PFSK-1 (cell line): ENCODE results near the gene ADPRHL1.

Experiments
- FOXP2 ChIP-seq: optimal IDR thresholded peaks from 2 replicates; pipeline ENCODE3; 2011; ENCODE audit warnings: borderline replicate concordance, control low read depth, inconsistent platforms; ENCODE audit not compliant: insufficient read depth; ENCODE audit errors: extremely low read length, extremely low read depth
- POLR2AphosphoS5 ChIP-seq: IDR thresholded peaks from 2 replicates; pipeline ENCODE4 v1.6.1; 2012; ENCODE audit warnings: low read depth, mild to moderate bottlenecking, control low read depth, low read length, moderate library complexity
- SIN3A ChIP-seq: IDR thresholded peaks from 2 replicates; pipeline ENCODE4 v1.6.1; 2012; ENCODE audit warnings: mild to moderate bottlenecking, low read length, moderate library complexity, borderline replicate concordance; ENCODE audit not compliant: insufficient read depth
- TAF1 ChIP-seq: IDR thresholded peaks from 2 replicates; pipeline ENCODE4 v1.6.1; 2012; ENCODE audit warnings: low read length, control low read depth, borderline replicate concordance; ENCODE audit not compliant: insufficient read depth
- TF ChIP-seq, protein P1 (sequence below), 2 experiments: IDR thresholded peaks; 2 replicates each; pipeline versions ENCODE4 v1.6.1 to v1.8.0; 2011 to 2012; ENCODE audit warnings: low read depth in 2 of 2, low read length in 2 of 2, control low read depth in 1 of 2, inconsistent platforms in 1 of 2, mild to moderate bottlenecking in 1 of 2, moderate library complexity in 1 of 2; ENCODE audit not compliant: insufficient read depth in 1 of 2

The ADPRHL1 gene

DNA sequence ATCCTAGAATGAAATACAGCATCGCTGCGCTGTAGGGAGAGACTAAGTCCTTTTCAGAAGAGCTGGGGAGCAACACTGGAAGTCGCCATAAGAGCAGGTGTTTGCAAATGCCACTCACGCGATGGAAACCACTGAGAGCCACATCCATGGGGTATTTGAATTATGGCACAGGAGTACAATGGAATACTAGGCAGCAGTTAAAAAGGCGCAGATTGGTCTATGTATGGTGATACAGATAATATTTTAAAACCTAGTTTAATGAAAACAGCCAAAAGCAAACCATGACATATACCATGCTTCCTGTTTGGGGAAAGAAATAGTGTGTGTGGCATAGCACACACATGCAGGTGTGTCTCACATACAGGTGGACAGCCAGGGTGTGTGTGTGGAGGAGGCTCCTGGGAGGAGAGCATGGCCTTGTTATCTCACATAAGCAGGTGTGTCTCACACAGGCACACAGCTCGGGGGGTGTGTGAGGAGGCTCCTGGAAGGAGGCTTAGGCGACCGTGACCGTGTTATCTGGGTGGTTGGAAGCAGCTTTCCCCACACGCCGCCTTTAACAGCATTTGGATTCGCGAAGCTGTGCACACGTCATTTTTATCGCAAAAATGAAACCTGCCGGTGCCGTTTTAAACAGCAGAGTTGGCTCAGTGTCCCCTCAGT is 33.6 kb downstream of the ADPRHL1 start:
- TF ChIP-seq TAF1 (no peak), SIN3A (no peak), POLR2AphosphoS5 (no peak), FOXP2 (no peak)
- TF ChIP-seq, protein P1, sequence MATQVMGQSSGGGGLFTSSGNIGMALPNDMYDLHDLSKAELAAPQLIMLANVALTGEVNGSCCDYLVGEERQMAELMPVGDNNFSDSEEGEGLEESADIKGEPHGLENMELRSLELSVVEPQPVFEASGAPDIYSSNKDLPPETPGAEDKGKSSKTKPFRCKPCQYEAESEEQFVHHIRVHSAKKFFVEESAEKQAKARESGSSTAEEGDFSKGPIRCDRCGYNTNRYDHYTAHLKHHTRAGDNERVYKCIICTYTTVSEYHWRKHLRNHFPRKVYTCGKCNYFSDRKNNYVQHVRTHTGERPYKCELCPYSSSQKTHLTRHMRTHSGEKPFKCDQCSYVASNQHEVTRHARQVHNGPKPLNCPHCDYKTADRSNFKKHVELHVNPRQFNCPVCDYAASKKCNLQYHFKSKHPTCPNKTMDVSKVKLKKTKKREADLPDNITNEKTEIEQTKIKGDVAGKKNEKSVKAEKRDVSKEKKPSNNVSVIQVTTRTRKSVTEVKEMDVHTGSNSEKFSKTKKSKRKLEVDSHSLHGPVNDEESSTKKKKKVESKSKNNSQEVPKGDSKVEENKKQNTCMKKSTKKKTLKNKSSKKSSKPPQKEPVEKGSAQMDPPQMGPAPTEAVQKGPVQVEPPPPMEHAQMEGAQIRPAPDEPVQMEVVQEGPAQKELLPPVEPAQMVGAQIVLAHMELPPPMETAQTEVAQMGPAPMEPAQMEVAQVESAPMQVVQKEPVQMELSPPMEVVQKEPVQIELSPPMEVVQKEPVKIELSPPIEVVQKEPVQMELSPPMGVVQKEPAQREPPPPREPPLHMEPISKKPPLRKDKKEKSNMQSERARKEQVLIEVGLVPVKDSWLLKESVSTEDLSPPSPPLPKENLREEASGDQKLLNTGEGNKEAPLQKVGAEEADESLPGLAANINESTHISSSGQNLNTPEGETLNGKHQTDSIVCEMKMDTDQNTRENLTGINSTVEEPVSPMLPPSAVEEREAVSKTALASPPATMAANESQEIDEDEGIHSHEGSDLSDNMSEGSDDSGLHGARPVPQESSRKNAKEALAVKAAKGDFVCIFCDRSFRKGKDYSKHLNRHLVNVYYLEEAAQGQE (IDR thresholded peaks at IDR 0.05; ENCODE audit: insufficient read depth in 1 of 2, low read depth in 2 of 2, low read length in 2 of 2) = no peak

- TF ChIP-seq TAF1 (no peak), FOXP2 (no peak), SIN3A (no peak), POLR2AphosphoS5 (no peak)
- TF ChIP-seq, protein P1 (IDR thresholded peaks at IDR 0.05; ENCODE audit: insufficient read depth in 1 of 2, low read depth in 2 of 2, low read length in 2 of 2) = no peak
Observed at GRCh38 chr13:113418722-113419049, 34.6 kb downstream of the ADPRHL1 start.

DNA sequence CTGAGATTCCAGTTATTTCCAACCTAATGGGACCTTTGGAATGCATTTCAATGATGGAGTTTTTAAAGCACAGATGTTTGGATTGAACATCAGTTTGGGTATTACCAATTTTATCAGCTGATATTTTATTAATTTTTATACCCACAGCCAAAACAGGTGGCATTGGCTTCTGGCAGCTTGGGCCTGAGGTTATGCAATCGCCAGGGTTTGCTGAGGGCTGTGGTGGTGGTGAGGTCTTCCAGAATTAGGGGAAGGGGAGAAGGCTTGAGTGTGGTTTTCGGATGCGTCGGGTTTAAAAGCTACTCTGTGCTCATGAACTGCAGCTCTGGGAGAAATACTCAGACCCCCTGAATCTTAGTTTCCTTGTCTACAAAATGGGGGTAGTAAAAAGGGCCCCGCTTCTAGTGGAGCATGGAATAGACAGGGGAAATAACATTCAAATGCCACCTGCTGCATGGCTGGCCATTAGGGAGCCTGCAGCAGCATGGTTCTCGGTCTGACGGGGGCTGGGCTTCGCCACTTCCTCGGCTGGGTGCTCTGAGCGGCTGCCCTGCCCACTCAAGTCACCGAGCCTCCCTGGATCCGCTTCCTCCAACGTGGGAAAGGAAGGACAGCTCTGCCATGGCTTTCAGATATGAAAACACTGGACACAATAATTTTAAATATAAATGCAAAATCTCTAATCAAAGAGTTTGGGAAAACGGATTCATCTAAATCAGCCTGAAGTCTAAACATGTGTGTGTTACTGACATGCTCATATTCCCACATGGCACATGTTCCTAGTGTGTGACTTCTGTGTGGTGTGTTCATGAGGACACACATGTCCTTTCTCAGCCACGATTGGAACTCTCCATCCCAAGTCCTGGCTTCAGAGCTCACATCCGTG is 35.2 kb downstream of the ADPRHL1 start:
- TF ChIP-seq SIN3A = no peak
- TF ChIP-seq TAF1 = no peak
- TF ChIP-seq FOXP2 = no peak
- TF ChIP-seq POLR2AphosphoS5 = no peak
- TF ChIP-seq, protein P1 (IDR thresholded peaks at IDR 0.05; ENCODE audit: insufficient read depth in 1 of 2, low read depth in 2 of 2, low read length in 2 of 2) = no peak

DNA sequence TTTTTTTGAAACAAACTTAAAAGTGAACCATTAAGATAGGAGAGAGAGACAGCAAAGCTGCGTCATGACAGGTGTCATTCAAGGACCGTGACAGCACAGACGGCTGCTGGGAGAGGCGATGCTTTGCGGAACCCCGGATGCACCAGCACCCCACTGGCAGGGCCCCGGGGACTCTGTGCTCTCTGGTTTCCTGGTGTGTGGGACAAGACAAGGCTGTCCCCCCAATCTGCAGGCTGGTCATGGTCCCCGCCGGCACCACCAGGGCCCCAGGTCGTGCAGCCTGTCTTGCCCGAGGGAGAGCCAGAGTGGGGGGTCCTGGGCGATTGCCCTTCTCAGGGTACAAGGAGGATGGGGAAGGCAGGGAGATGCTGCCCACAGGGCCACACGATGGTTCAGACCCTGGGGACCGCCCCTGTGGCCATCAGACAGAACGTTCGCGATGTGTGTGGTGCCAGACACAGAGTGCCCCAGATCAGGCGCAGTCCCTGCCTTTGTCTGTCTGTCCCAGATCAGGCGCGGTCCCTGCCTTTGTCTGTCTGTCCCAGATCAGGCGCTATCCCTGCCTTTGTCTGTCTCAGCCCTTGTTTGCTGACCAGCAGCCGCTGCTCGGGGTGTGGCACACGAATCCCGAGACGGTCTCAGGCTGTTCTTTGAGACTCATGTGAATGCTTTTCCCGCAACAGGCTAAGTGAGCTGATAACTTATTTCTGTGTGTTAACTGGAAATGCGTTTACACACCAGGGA is 36.1 kb downstream of the ADPRHL1 start:
- no peak for TF ChIP-seq FOXP2
- no peak for TF ChIP-seq TAF1
- TF ChIP-seq SIN3A = no peak
- no peak for TF ChIP-seq POLR2AphosphoS5
- TF ChIP-seq, protein P1 (IDR thresholded peaks at IDR 0.05; ENCODE audit: insufficient read depth in 1 of 2, low read depth in 2 of 2, low read length in 2 of 2) = no peak
